ENCODE data around the gene ZSCAN18. TPM values are rescaled to one million over a fixed set of nuclear protein-coding genes. Genes with fewer than 3 reads are reported as not detected.

The ZSCAN18 gene
- total and polyA plus RNA-seq, 2 of the 13 experiments (the other 11 are each of a cell fraction or from before 2014, with no cell fraction given) = not detected

DNA sequence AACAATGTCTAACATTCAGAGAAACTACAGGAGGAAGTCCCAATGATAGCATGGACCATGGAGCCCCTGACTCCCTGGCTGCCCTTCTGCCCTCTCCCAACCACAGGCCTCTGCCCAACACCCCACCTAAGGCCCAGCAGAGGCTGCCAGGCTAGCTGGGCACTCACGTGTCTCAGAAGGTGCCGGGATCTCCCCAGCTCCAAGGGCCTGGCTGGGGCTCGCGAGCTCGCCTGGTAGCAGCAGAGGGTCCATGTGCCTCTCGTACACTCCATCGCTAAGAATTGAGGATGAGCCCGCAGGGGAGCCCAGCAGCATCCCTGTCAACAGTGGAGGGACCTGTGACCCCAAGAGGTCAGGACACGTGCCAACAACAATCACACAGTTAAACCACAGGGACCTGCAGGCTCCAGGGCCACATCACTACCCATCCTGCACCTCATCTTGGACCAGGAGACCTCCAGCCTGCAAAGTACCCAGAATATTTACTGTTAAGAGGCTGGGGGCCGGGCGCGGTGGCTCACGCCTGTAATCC, 9.4 kb downstream of the ZSCAN18 start (continued):
- TF ChIP-seq, protein P1, sequence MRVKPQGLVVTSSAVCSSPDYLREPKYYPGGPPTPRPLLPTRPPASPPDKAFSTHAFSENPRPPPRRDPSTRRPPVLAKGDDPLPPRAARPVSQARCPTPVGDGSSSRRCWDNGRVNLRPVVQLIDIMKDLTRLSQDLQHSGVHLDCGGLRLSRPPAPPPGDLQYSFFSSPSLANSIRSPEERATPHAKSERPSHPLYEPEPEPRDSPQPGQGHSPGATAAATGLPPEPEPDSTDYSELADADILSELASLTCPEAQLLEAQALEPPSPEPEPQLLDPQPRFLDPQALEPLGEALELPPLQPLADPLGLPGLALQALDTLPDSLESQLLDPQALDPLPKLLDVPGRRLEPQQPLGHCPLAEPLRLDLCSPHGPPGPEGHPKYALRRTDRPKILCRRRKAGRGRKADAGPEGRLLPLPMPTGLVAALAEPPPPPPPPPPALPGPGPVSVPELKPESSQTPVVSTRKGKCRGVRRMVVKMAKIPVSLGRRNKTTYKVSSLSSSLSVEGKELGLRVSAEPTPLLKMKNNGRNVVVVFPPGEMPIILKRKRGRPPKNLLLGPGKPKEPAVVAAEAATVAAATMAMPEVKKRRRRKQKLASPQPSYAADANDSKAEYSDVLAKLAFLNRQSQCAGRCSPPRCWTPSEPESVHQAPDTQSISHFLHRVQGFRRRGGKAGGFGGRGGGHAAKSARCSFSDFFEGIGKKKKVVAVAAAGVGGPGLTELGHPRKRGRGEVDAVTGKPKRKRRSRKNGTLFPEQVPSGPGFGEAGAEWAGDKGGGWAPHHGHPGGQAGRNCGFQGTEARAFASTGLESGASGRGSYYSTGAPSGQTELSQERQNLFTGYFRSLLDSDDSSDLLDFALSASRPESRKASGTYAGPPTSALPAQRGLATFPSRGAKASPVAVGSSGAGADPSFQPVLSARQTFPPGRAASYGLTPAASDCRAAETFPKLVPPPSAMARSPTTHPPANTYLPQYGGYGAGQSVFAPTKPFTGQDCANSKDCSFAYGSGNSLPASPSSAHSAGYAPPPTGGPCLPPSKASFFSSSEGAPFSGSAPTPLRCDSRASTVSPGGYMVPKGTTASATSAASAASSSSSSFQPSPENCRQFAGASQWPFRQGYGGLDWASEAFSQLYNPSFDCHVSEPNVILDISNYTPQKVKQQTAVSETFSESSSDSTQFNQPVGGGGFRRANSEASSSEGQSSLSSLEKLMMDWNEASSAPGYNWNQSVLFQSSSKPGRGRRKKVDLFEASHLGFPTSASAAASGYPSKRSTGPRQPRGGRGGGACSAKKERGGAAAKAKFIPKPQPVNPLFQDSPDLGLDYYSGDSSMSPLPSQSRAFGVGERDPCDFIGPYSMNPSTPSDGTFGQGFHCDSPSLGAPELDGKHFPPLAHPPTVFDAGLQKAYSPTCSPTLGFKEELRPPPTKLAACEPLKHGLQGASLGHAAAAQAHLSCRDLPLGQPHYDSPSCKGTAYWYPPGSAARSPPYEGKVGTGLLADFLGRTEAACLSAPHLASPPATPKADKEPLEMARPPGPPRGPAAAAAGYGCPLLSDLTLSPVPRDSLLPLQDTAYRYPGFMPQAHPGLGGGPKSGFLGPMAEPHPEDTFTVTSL (CRISPR knock-in tag; IDR thresholded peaks at IDR 0.05; ENCODE audit: borderline replicate concordance) = no peak
- TF ChIP-seq, protein P2, sequence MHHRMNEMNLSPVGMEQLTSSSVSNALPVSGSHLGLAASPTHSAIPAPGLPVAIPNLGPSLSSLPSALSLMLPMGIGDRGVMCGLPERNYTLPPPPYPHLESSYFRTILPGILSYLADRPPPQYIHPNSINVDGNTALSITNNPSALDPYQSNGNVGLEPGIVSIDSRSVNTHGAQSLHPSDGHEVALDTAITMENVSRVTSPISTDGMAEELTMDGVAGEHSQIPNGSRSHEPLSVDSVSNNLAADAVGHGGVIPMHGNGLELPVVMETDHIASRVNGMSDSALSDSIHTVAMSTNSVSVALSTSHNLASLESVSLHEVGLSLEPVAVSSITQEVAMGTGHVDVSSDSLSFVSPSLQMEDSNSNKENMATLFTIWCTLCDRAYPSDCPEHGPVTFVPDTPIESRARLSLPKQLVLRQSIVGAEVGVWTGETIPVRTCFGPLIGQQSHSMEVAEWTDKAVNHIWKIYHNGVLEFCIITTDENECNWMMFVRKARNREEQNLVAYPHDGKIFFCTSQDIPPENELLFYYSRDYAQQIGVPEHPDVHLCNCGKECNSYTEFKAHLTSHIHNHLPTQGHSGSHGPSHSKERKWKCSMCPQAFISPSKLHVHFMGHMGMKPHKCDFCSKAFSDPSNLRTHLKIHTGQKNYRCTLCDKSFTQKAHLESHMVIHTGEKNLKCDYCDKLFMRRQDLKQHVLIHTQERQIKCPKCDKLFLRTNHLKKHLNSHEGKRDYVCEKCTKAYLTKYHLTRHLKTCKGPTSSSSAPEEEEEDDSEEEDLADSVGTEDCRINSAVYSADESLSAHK (CRISPR knock-in tag; IDR thresholded peaks at IDR 0.05; ENCODE audit: borderline replicate concordance) = no peak
- TF ChIP-seq HOXA9 (CRISPR knock-in tag; IDR thresholded peaks at IDR 0.05; ENCODE audit: borderline replicate concordance) (no peak), POLR2AphosphoS5 (IDR thresholded peaks at IDR 0.05; ENCODE audit: low read depth, low read length) (no peak), NR2C2 (CRISPR knock-in tag; IDR thresholded peaks at IDR 0.05; ENCODE audit: borderline replicate concordance) (no peak), KDM5B (CRISPR knock-in tag; IDR thresholded peaks at IDR 0.05; ENCODE audit: borderline replicate concordance) (no peak), ZFAT (CRISPR knock-in tag; conservative IDR thresholded peaks at IDR 0.05) (no peak)
